GM23338 (cell line): ENCODE measurements around the gene ACVR2A. TPM values are rescaled to one million over a fixed set of nuclear protein-coding genes. Genes with fewer than 3 reads are reported as not detected.

ENCODE experiments used
- ATAC-seq: fragments of 200-7000 bp; cut with Tn5 transposase; 3 replicates; pipeline ENCODE4 v1.9.1; 2020
- DNase-seq: peaks from one replicate; pipeline ENCODE4 v3.0.0-alpha.2; 2015; ENCODE audit warnings: low spot score
- H2AFZ ChIP-seq: fragments of 200-600 bp; sonication (generic); 2 replicates; pipeline ENCODE4 v1.8.0; 2016; ENCODE audit warnings: antibody characterized with exemption, mild to moderate bottlenecking, moderate library complexity
- H3F3A ChIP-seq: fragments of 200-600 bp; sonication (generic); replicated peaks from 2 replicates; pipeline ENCODE4 v1.8.0; 2017; ENCODE audit warnings: antibody characterized with exemption, mixed run types, low read depth
- H3K27ac ChIP-seq: fragments of 200-600 bp; sonication (generic); 2 replicates; pipeline ENCODE4 v1.6.1; 2016; ENCODE audit warnings: low read depth
- H3K27me3 ChIP-seq: fragments of 200-600 bp; sonication (generic); 2 replicates; pipeline ENCODE4 v1.8.0; 2016; ENCODE audit warnings: mild to moderate bottlenecking, mixed run types, moderate library complexity; ENCODE audit not compliant: insufficient read depth
- H3K36me3 ChIP-seq: fragments of 200-600 bp; sonication (generic); 2 replicates; pipeline ENCODE4 v1.8.0; 2016; ENCODE audit warnings: mild to moderate bottlenecking; ENCODE audit not compliant: insufficient read depth
- H3K4me1 ChIP-seq: fragments of 200-600 bp; sonication (generic); 2 replicates; pipeline ENCODE4 v1.8.0; 2016; ENCODE audit warnings: mild to moderate bottlenecking, moderate library complexity; ENCODE audit not compliant: insufficient read depth
- H3K4me2 ChIP-seq: fragments of 200-600 bp; sonication (generic); 2 replicates; pipeline ENCODE4 v1.7.1; 2017; ENCODE audit warnings: mixed run types
- H3K4me3 ChIP-seq: fragments of 200-600 bp; sonication (generic); 2 replicates; pipeline ENCODE4 v1.6.1; 2016; ENCODE audit warnings: mixed run types
- H3K79me2 ChIP-seq: fragments of 200-600 bp; sonication (generic); replicated peaks from 2 replicates; pipeline ENCODE4 v1.8.0; 2017; ENCODE audit warnings: mild to moderate bottlenecking; ENCODE audit not compliant: insufficient read depth
- H3K9me2 ChIP-seq: fragments of 200-600 bp; sonication (generic); 2 replicates; pipeline ENCODE4 v1.8.0; 2017; ENCODE audit not compliant: insufficient read depth
- H4K20me1 ChIP-seq: fragments of 200-600 bp; sonication (generic); replicated peaks from 2 replicates; pipeline ENCODE4 v1.8.0; 2017; ENCODE audit warnings: mild to moderate bottlenecking; ENCODE audit not compliant: insufficient read depth
- H3K27ac Mint-ChIP-seq: 2 replicates; pipeline ENCODE4 v1.8.0; 2020; ENCODE audit warnings: inconsistent platforms, mild to moderate bottlenecking, moderate library complexity, mixed read lengths
- H3K27me3 Mint-ChIP-seq: 3 replicates; pipeline ENCODE4 v1.8.0; 2022; ENCODE audit warnings: low read depth, mild to moderate bottlenecking, moderate library complexity, mixed read lengths, inconsistent platforms; ENCODE audit not compliant: insufficient read depth, poor library complexity
- H3K36me3 Mint-ChIP-seq: 3 replicates; pipeline ENCODE4 v1.8.0; 2021; ENCODE audit warnings: low read depth, mild to moderate bottlenecking, inconsistent platforms, moderate library complexity, mixed read lengths
- H3K4me1 Mint-ChIP-seq: 3 replicates; pipeline ENCODE4 v1.8.0; 2020; ENCODE audit warnings: mild to moderate bottlenecking, inconsistent platforms, mixed read lengths
- H3K4me3 Mint-ChIP-seq: 3 replicates; pipeline ENCODE4 v1.8.0; 2021; ENCODE audit warnings: moderate library complexity, mild to moderate bottlenecking, inconsistent platforms, mixed read lengths
- H3K9me3 Mint-ChIP-seq: 3 replicates; pipeline ENCODE4 v1.8.0; 2020; ENCODE audit warnings: moderate library complexity, mild to moderate bottlenecking, inconsistent platforms, mixed read lengths
- EZH2 ChIP-seq: fragments of 200-600 bp; sonication (generic); IDR thresholded peaks from one replicate; pipeline ENCODE4 v1.8.0; 2017; ENCODE audit warnings: antibody characterized with exemption, mild to moderate bottlenecking, low read depth; ENCODE audit not compliant: unreplicated experiment
- EZH2phosphoT487 ChIP-seq: fragments of 200-600 bp; sonication (generic); IDR thresholded peaks from one replicate; pipeline ENCODE4 v1.8.1; 2018; ENCODE audit warnings: antibody characterized with exemption; ENCODE audit not compliant: unreplicated experiment
- JUNB ChIP-seq: IDR thresholded peaks from one replicate; pipeline ENCODE4 v1.6.1; 2016; ENCODE audit warnings: antibody characterized with exemption; ENCODE audit not compliant: unreplicated experiment
- NANOG ChIP-seq: IDR thresholded peaks from 2 replicates; pipeline ENCODE4 v1.6.1; 2016; ENCODE audit warnings: antibody characterized with exemption, borderline replicate concordance
- POLR2AphosphoS5 ChIP-seq: IDR thresholded peaks from 2 replicates; pipeline ENCODE4 v1.6.1; 2016; ENCODE audit warnings: antibody characterized with exemption, low read depth
- ZNF114 ChIP-seq: fragments of 250-450 bp; sonication (Bioruptor Pico); IDR thresholded peaks from 2 replicates; pipeline ENCODE4 v1.5.0; 2020; ENCODE audit warnings: mild to moderate bottlenecking, moderate library complexity
- ZNF462 ChIP-seq: fragments of 250-450 bp; sonication (Bioruptor Pico); IDR thresholded peaks from 2 replicates; pipeline ENCODE4 v1.5.0; 2020; ENCODE audit warnings: mild to moderate bottlenecking, moderate library complexity
- long read RNA-seq: library from polyadenylated mRNA; unstranded; transcript quantifications from one replicate; pipeline ENCODE4 v2.0.0, GENCODE V29; 2020; ENCODE audit not compliant: unreplicated experiment
- polyA plus RNA-seq: library from polyadenylated mRNA; unstranded; fragments of >200 nt; fragmentation: Nextera tagmentation; extraction: Ambion mirVana; gene quantifications from 2 replicates; pipeline ENCODE4 v1.2.1, GENCODE V29; 2016
- total RNA-seq: library from RNA; depleted of rRNA; stranded (reverse); fragments of >200 nt; shearing (Covaris generic); gene quantifications from 2 replicates; pipeline ENCODE4 v1.2.3, GENCODE V29; 2014; rRNA removed
- TF ChIP-seq, protein P1 (sequence below): IDR thresholded peaks from 2 replicates; pipeline ENCODE4 v1.6.1; 2016; ENCODE audit warnings: antibody characterized with exemption
- TF ChIP-seq, protein P2 (sequence below), 2 experiments: fragments of 200-600 bp in 1 of 2; sonication (generic) in 1 of 2; conservative IDR thresholded peaks; 2 replicates each; pipeline versions ENCODE4 v1.5.1 to v1.6.1; 2016 to 2017; ENCODE audit warnings: antibody characterized with exemption in 2 of 2, low read depth in 2 of 2, mild to moderate bottlenecking in 2 of 2, moderate library complexity in 1 of 2
- TF ChIP-seq, protein P3 (sequence below): IDR thresholded peaks from one replicate; pipeline ENCODE4 v1.6.1; 2018; ENCODE audit warnings: antibody characterized with exemption; ENCODE audit not compliant: unreplicated experiment

The ACVR2A gene
- total RNA-seq (15.3 and 15.6 TPM in 2 replicates), polyA plus RNA-seq (9.5 and 11.8 TPM in 2 replicates)
- long read RNA-seq, full-length matches to known transcripts: 7 of 9 reads
- long read RNA-seq, partial matches to known transcripts: 1 of 9 reads
- long read RNA-seq, other reads (novel, unspliced or antisense): 1 of 9 reads

DNA sequence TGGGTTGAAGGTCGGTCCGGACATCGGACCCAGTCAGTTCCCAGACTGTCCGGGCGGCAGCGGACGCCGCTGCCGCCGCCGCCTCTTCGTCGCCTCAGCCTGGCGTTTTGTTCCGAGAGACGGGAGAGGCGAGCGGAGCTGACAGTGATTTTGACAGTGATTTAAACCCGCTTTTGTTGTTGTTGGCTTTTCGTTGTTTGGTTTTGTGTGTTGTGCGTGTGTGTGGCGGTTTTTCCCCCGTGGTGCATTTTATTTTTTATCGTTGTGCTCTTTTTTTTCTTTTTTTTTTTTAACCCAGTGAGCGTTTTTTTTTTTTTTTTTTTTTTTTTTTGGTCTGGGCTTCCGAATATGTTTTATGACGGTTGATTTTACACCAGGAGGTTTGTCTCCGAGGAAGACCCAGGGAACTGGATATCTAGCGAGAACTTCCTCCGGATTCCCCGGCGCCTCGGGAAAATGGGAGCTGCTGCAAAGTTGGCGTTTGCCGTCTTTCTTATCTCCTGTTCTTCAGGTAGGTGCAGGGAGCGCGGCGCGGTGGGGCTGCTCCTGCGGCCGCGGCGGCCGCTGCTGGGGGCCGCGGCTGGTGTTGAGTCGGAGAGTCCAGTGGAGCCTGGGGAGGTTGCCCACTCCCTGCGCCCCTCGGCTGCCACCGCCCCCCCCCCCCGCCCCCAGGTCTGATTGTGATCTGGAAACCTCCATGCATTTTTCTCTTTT, at the start of gene ACVR2A:
Gene ACVR2A (plus strand): TSS at position 333 of the 714 bp plus-strand sequence. CDS start 124 bp downstream, at position 457.
- TF ChIP-seq, protein P1, sequence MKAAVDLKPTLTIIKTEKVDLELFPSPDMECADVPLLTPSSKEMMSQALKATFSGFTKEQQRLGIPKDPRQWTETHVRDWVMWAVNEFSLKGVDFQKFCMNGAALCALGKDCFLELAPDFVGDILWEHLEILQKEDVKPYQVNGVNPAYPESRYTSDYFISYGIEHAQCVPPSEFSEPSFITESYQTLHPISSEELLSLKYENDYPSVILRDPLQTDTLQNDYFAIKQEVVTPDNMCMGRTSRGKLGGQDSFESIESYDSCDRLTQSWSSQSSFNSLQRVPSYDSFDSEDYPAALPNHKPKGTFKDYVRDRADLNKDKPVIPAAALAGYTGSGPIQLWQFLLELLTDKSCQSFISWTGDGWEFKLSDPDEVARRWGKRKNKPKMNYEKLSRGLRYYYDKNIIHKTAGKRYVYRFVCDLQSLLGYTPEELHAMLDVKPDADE: no peak
- TF ChIP-seq POLR2AphosphoS5 (no peak), EZH2phosphoT487 (no peak), ZNF462 (CRISPR knock-in tag) (no peak), NANOG (no peak), ZNF114 (CRISPR knock-in tag) (no peak), JUNB (no peak), EZH2 (no peak)
- TF ChIP-seq, protein P2, sequence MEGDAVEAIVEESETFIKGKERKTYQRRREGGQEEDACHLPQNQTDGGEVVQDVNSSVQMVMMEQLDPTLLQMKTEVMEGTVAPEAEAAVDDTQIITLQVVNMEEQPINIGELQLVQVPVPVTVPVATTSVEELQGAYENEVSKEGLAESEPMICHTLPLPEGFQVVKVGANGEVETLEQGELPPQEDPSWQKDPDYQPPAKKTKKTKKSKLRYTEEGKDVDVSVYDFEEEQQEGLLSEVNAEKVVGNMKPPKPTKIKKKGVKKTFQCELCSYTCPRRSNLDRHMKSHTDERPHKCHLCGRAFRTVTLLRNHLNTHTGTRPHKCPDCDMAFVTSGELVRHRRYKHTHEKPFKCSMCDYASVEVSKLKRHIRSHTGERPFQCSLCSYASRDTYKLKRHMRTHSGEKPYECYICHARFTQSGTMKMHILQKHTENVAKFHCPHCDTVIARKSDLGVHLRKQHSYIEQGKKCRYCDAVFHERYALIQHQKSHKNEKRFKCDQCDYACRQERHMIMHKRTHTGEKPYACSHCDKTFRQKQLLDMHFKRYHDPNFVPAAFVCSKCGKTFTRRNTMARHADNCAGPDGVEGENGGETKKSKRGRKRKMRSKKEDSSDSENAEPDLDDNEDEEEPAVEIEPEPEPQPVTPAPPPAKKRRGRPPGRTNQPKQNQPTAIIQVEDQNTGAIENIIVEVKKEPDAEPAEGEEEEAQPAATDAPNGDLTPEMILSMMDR (conservative IDR thresholded peaks at IDR 0.05; ENCODE audit: low read depth in 2 of 2): no peak
- TF ChIP-seq, protein P3, sequence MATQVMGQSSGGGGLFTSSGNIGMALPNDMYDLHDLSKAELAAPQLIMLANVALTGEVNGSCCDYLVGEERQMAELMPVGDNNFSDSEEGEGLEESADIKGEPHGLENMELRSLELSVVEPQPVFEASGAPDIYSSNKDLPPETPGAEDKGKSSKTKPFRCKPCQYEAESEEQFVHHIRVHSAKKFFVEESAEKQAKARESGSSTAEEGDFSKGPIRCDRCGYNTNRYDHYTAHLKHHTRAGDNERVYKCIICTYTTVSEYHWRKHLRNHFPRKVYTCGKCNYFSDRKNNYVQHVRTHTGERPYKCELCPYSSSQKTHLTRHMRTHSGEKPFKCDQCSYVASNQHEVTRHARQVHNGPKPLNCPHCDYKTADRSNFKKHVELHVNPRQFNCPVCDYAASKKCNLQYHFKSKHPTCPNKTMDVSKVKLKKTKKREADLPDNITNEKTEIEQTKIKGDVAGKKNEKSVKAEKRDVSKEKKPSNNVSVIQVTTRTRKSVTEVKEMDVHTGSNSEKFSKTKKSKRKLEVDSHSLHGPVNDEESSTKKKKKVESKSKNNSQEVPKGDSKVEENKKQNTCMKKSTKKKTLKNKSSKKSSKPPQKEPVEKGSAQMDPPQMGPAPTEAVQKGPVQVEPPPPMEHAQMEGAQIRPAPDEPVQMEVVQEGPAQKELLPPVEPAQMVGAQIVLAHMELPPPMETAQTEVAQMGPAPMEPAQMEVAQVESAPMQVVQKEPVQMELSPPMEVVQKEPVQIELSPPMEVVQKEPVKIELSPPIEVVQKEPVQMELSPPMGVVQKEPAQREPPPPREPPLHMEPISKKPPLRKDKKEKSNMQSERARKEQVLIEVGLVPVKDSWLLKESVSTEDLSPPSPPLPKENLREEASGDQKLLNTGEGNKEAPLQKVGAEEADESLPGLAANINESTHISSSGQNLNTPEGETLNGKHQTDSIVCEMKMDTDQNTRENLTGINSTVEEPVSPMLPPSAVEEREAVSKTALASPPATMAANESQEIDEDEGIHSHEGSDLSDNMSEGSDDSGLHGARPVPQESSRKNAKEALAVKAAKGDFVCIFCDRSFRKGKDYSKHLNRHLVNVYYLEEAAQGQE: no peak
- Mint-ChIP-seq H3K27me3 (peaks cover 3% of the 10 kb centered on the region), H3K4me3 (peak within 1 kb of the TSS; percentile 96), H3K27ac (peak within 1 kb of the TSS; percentile 96), H3K36me3 (no peaks in the 10 kb centered on the region), H3K9me3 (no peaks in the 10 kb centered on the region), H3K4me1 (peaks cover 33% of the 10 kb centered on the region)
- H3K9me2 ChIP-seq: no peaks in the 10 kb centered on the region
- H3F3A ChIP-seq: 0 out of 2 replicates have a peak, but pooled peaks cover 4% of the 10 kb centered on the region
- H3K27me3 ChIP-seq: no peaks in the 10 kb centered on the region
- H3K4me1 ChIP-seq: peaks cover 40% of the 10 kb centered on the region
- peak; percentile 56 for DNase-seq
- peak within 1 kb of the TSS; percentile 95 for H3K4me2 ChIP-seq
- ATAC-seq: peak; percentile 42
- H3K79me2 ChIP-seq: peaks cover 52% of the 10 kb centered on the region
- no peaks in the 10 kb centered on the region for H3K36me3 ChIP-seq
- peak within 1 kb of the TSS; percentile 88 for H2AFZ ChIP-seq
- peak within 1 kb of the TSS; percentile 78 for H3K4me3 ChIP-seq
- no peaks in the 10 kb centered on the region; the same call in 1 of the 2 replicates for H4K20me1 ChIP-seq
- peak within 1 kb of the TSS; percentile 98 for H3K27ac ChIP-seq
